ENCODE data around the gene ASMTL.

ASMTL gene

GRCh38 chrX:1358793-1359476 lies 93.8 kb downstream of the ASMTL start:
- no peak for ATAC-seq
- TF ChIP-seq BACH2 (CRISPR knock-in tag; IDR thresholded peaks at IDR 0.05; ENCODE audit: borderline replicate concordance) (no peak), PATZ1 (CRISPR knock-in tag; IDR thresholded peaks at IDR 0.05; ENCODE audit: borderline replicate concordance) (no peak), ESRRG (CRISPR knock-in tag; IDR thresholded peaks at IDR 0.05) (no peak), SNAI2 (CRISPR knock-in tag; IDR thresholded peaks at IDR 0.05) (no peak), POU6F1 (CRISPR knock-in tag; IDR thresholded peaks at IDR 0.05; ENCODE audit: borderline replicate concordance, low read depth) (no peak), PPARA (CRISPR knock-in tag; IDR thresholded peaks at IDR 0.05; ENCODE audit: borderline replicate concordance) (no peak), CREB5 (CRISPR knock-in tag; IDR thresholded peaks at IDR 0.05; ENCODE audit: low read depth) (no peak), ZNF8 (CRISPR knock-in tag; IDR thresholded peaks at IDR 0.05) (no peak)

- no peak for TF ChIP-seq ZNF70 (CRISPR knock-in tag; IDR thresholded peaks at IDR 0.05)
- TF ChIP-seq ZFP3 (CRISPR knock-in tag; IDR thresholded peaks at IDR 0.05), result no peak
- no peak for TF ChIP-seq POU6F1 (CRISPR knock-in tag; IDR thresholded peaks at IDR 0.05; ENCODE audit: borderline replicate concordance, low read depth)
- TF ChIP-seq TSHZ2 (CRISPR knock-in tag; IDR thresholded peaks at IDR 0.05), result no peak
- no peak for TF ChIP-seq ESRRG (CRISPR knock-in tag; IDR thresholded peaks at IDR 0.05)
- TF ChIP-seq ZFP30 (CRISPR knock-in tag; IDR thresholded peaks at IDR 0.05), result no peak
- TF ChIP-seq TOX (CRISPR knock-in tag; IDR thresholded peaks at IDR 0.05; ENCODE audit: borderline replicate concordance), result no peak
- no peak for TF ChIP-seq ZNF565 (CRISPR knock-in tag; conservative IDR thresholded peaks at IDR 0.05; ENCODE audit: low read depth)
- TF ChIP-seq ZC3H10 (CRISPR knock-in tag; IDR thresholded peaks at IDR 0.05), result no peak
- no peak for TF ChIP-seq CSRNP3 (CRISPR knock-in tag; IDR thresholded peaks at IDR 0.05)
- no peak for TF ChIP-seq CSDC2 (CRISPR knock-in tag; IDR thresholded peaks at IDR 0.05)
- TF ChIP-seq BACH2 (CRISPR knock-in tag; IDR thresholded peaks at IDR 0.05; ENCODE audit: borderline replicate concordance), result no peak
- no peak for TF ChIP-seq CREB5 (CRISPR knock-in tag; IDR thresholded peaks at IDR 0.05; ENCODE audit: low read depth)
- no peak for TF ChIP-seq OSR1 (CRISPR knock-in tag; IDR thresholded peaks at IDR 0.05)
- TF ChIP-seq ISL1 (CRISPR knock-in tag; IDR thresholded peaks at IDR 0.05), result no peak
- no peak for TF ChIP-seq RARB (CRISPR knock-in tag; IDR thresholded peaks at IDR 0.05)
- no peak for TF ChIP-seq SNAI2 (CRISPR knock-in tag; IDR thresholded peaks at IDR 0.05)
- no peak for ATAC-seq
Measured at GRCh38 chrX:1357993-1358392, 94.7 kb downstream of the ASMTL start.
